CD14-positive monocyte (primary cell): ENCODE data around the gene RPE. TPM values are rescaled to one million over a fixed set of nuclear protein-coding genes. Genes with fewer than 3 reads are reported as not detected.

Experiments used
- DNase-seq, 3 donors: peaks; one replicate each; pipeline ENCODE4 v3.0.0-alpha.2; 2011 to 2022
- H2AFZ ChIP-seq: 2 replicates; pipeline ENCODE4 v1.6.0; 2012; ENCODE audit warnings: mild to moderate bottlenecking, low read depth, low read length, inconsistent platforms; ENCODE audit not compliant: insufficient read depth, poor library complexity, severe bottlenecking
- H3K27ac ChIP-seq, 2 donors: 1 replicate in 1 of 2; 2 replicates in 1 of 2; pipeline ENCODE4 v1.5.1; 2012 to 2013; ENCODE audit warnings: low read length in 2 of 2, control low read depth in 1 of 2, inconsistent platforms in 1 of 2, low read depth in 1 of 2, mild to moderate bottlenecking in 1 of 2
- H3K27me3 ChIP-seq, 2 donors: one replicate each; pipeline versions ENCODE4 v1.6.0 to v1.6.1; 2011 to 2013; ENCODE audit warnings: low read length in 2 of 2; ENCODE audit not compliant: control insufficient read depth in 2 of 2, insufficient read depth in 2 of 2
- H3K36me3 ChIP-seq, 2 donors: replicated peaks in 1 of 2; 1 replicate in 1 of 2; 2 replicates in 1 of 2; pipeline versions ENCODE4 v1.5.1 to v1.6.1; 2012 to 2013; ENCODE audit warnings: low read length in 2 of 2, control low read depth in 1 of 2, inconsistent platforms in 1 of 2, mild to moderate bottlenecking in 1 of 2; ENCODE audit not compliant: insufficient read depth in 2 of 2, control insufficient read depth in 1 of 2
- H3K4me1 ChIP-seq, 2 donors: 1 replicate in 1 of 2; 2 replicates in 1 of 2; pipeline versions ENCODE4 v1.5.1 to v1.6.1; 2012 to 2013; ENCODE audit warnings: low read length in 2 of 2, control low read depth in 1 of 2, inconsistent platforms in 1 of 2, mild to moderate bottlenecking in 1 of 2, moderate library complexity in 1 of 2; ENCODE audit not compliant: insufficient read depth in 2 of 2, control insufficient read depth in 1 of 2
- H3K4me2 ChIP-seq: replicated peaks from 2 replicates; pipeline ENCODE3; 2012; ENCODE audit warnings: low read length, moderate library complexity, mild to moderate bottlenecking; ENCODE audit not compliant: poor library complexity, severe bottlenecking; ENCODE audit errors: extremely low read depth
- H3K4me3 ChIP-seq, 3 experiments: fragments of 200-600 bp in 1 of 3; sonication (generic) in 1 of 3; replicated peaks in 1 of 3; 1 replicate in 2 of 3; 2 replicates in 1 of 3; pipeline ENCODE4 v1.5.1; 2011 to 2013; ENCODE audit warnings: low read length in 3 of 3, mild to moderate bottlenecking in 3 of 3, control low read depth in 2 of 3, low read depth in 2 of 3, inconsistent platforms in 1 of 3, moderate library complexity in 1 of 3
- H3K79me2 ChIP-seq: 2 replicates; pipeline ENCODE4 v1.6.0; 2012; ENCODE audit warnings: mild to moderate bottlenecking, control low read depth, inconsistent platforms, low read length, moderate library complexity; ENCODE audit not compliant: insufficient read depth
- H3K9ac ChIP-seq: 2 replicates; pipeline ENCODE4 v1.6.0; 2017; ENCODE audit warnings: low read length, mild to moderate bottlenecking; ENCODE audit not compliant: insufficient read depth, poor library complexity, severe bottlenecking
- H3K9me3 ChIP-seq, 2 donors: replicated peaks in 1 of 2; 1 replicate in 1 of 2; 2 replicates in 1 of 2; pipeline versions ENCODE4 v1.5.1 to v1.6.1; 2012 to 2013; ENCODE audit warnings: low read length in 2 of 2, control low read depth in 1 of 2; ENCODE audit not compliant: control insufficient read depth in 1 of 2, insufficient read depth in 1 of 2
- H4K20me1 ChIP-seq: 2 replicates; pipeline ENCODE4 v1.6.0; 2012; ENCODE audit warnings: mild to moderate bottlenecking, low read length, control low read depth, moderate library complexity; ENCODE audit not compliant: insufficient read depth
- H3K27ac Mint-ChIP-seq, 7 donors: one replicate each; pipeline ENCODE4 v1.8.0; 2020; ENCODE audit warnings: mild to moderate bottlenecking in 7 of 7, mixed read lengths in 7 of 7, moderate library complexity in 6 of 7, inconsistent platforms in 2 of 7
- H3K27me3 Mint-ChIP-seq, 3 donors: one replicate each; pipeline ENCODE4 v1.8.0; 2021 to 2022; ENCODE audit warnings: low read depth in 3 of 3, mild to moderate bottlenecking in 3 of 3, mixed read lengths in 3 of 3, moderate library complexity in 3 of 3, inconsistent platforms in 1 of 3
- H3K36me3 Mint-ChIP-seq, 2 donors: one replicate each; pipeline ENCODE4 v1.8.0; 2020; ENCODE audit warnings: mixed read lengths in 2 of 2, inconsistent platforms in 1 of 2, mild to moderate bottlenecking in 1 of 2
- H3K4me1 Mint-ChIP-seq: one replicate; pipeline ENCODE4 v1.8.0; 2020; ENCODE audit warnings: mild to moderate bottlenecking, mixed read lengths
- H3K4me3 Mint-ChIP-seq, 2 donors: one replicate each; pipeline ENCODE4 v1.8.0; 2020; ENCODE audit warnings: mild to moderate bottlenecking in 2 of 2, mixed read lengths in 2 of 2, moderate library complexity in 1 of 2
- H3K9me3 Mint-ChIP-seq, 7 donors: one replicate each; pipeline ENCODE4 v1.8.0; 2020 to 2022; ENCODE audit warnings: mixed read lengths in 7 of 7, mild to moderate bottlenecking in 6 of 7, moderate library complexity in 6 of 7, inconsistent platforms in 2 of 7
- CTCF ChIP-seq: fragments of 200-600 bp; IDR thresholded peaks from one replicate; pipeline ENCODE4 v1.8.0; 2022; ENCODE audit warnings: antibody characterized with exemption, mild to moderate bottlenecking
- WGBS: methylation state at CpG from one replicate; pipeline ENCODE4 v1.1.5; 2013; ENCODE audit warnings: missing lambda C conversion rate; ENCODE audit not compliant: insufficient coverage; 5-methylcytosine and 5-hydroxymethylcytosine counted together
- intact Hi-C, 2 donors: fragments of 100-400 bp; cut with micrococcal nuclease; formaldehyde crosslinking; loops; one replicate each; pipeline versions ENCODE4 v1.15.0 to v1.15.1; 2023
- polyA plus RNA-seq, 3 donors: library from polyadenylated mRNA; depleted of rRNA in 1 of 3; unstranded in 2 of 3; stranded (reverse) in 1 of 3; fragments of 300-500 nt in 2 of 3; fragments of >200 nt in 1 of 3; fragmentation: Illumina TruSeq in 2 of 3; gene quantifications; 1 replicate in 2 of 3; 2 replicates in 1 of 3; pipeline ENCODE4 v1.2.3, GENCODE V29; 2012 to 2021

The RPE gene
- polyA plus RNA-seq, 3 donors = 32.3 to 38.1 (median 33.8) TPM

GRCh38 chr2:210000464-210001324, 1.7 kb upstream of the RPE start:
- WGBS = 92% methylated on average over 32 of the region's 32 CpGs
- Mint-ChIP-seq H3K4me3 (no peak overlapping the region), H3K4me1 (peaks cover 35% of the 10 kb centered on the region), H3K9me3 (peaks cover 0 to 3% (median 0%) of the 10 kb centered on the region in 7 donors), H3K27me3 (peaks cover 0 to 1% (median 0%) of the 10 kb centered on the region in 3 donors), H3K27ac (peak overlapping the region in 2 of 7 donors; percentile 25 to 74), H3K36me3 (peaks cover 1 to 5% of the 10 kb centered on the region in 2 donors)
- intact Hi-C loops = loop anchor here in 1 of 2 donors (5.0 kb wide), 1 partner anchor 172 kb away; the partner anchor contains the start of gene KANSL1L
- Histone ChIP-seq H3K27me3 (no peaks in the 10 kb centered on the region), H3K9ac (no peak overlapping the region), H3K36me3 (no peaks in the 10 kb centered on the region), H3K4me1 (peaks cover 36 to 38% of the 10 kb centered on the region in 2 donors), H3K9me3 (no peaks in the 10 kb centered on the region), H4K20me1 (peaks cover 20% of the 10 kb centered on the region), H3K79me2 (peaks cover 33% of the 10 kb centered on the region), H3K4me3 (no peak overlapping the region), H3K27ac (no peak overlapping the region), H3K4me2 (no peak overlapping the region), H2AFZ (peak overlapping the region; percentile 91)
- no peak for TF ChIP-seq CTCF
- DNase-seq = no peak

GRCh38 chr2:210003359-210003758, 921 bp downstream of the RPE start:
- H3K4me1 Mint-ChIP-seq = peaks cover 59% of the 10 kb centered on the region

More at GRCh38 chr2:210003359-210003758, 921 bp downstream of the RPE start:
- peak overlapping the region; percentile 85 to 99 (median 98) for H3K4me3 ChIP-seq
- DNase-seq = peak; percentile 39 to 70 (median 59)
- H3K27ac ChIP-seq = peak overlapping the region; percentile 87 to 92
- Mint-ChIP-seq H3K36me3 (peaks cover 9 to 22% of the 10 kb centered on the region in 2 donors), H3K27ac (peak overlapping the region; percentile 90 to 97 (median 94)), H3K4me3 (peak overlapping the region; percentile 92 to 97), H3K27me3 (peaks cover 0 to 1% (median 0%) of the 10 kb centered on the region in 3 donors), H3K9me3 (peaks cover 0 to 3% (median 0%) of the 10 kb centered on the region in 7 donors)
- peak overlapping the region; percentile 91 for H2AFZ ChIP-seq
- intact Hi-C loops = loop anchor here (2.0 to 5.0 kb wide), 2 partner anchors 167 to 169 kb away; partner anchors contain the start of gene KANSL1L (in 2 of the 2)
- no CpG with 5 or more reads among the region's 2 CpGs for whole genome bisulfite sequencing
- peaks cover 60% of the 10 kb centered on the region for H3K79me2 ChIP-seq
- peak overlapping the region; percentile 78 for H3K9ac ChIP-seq
- peaks cover 3 to 15% of the 10 kb centered on the region in 2 donors for H3K36me3 ChIP-seq
- no peak for TF ChIP-seq CTCF
- peak overlapping the region; percentile 84 for H3K4me2 ChIP-seq
- H3K27me3 ChIP-seq = no peaks in the 10 kb centered on the region
- peaks cover 46 to 54% of the 10 kb centered on the region in 2 donors for H3K4me1 ChIP-seq
- peaks cover 42% of the 10 kb centered on the region for H4K20me1 ChIP-seq
- H3K9me3 ChIP-seq = no peaks in the 10 kb centered on the region
